ENCODE data around the gene LRRC47.

LRRC47 gene

DNA sequence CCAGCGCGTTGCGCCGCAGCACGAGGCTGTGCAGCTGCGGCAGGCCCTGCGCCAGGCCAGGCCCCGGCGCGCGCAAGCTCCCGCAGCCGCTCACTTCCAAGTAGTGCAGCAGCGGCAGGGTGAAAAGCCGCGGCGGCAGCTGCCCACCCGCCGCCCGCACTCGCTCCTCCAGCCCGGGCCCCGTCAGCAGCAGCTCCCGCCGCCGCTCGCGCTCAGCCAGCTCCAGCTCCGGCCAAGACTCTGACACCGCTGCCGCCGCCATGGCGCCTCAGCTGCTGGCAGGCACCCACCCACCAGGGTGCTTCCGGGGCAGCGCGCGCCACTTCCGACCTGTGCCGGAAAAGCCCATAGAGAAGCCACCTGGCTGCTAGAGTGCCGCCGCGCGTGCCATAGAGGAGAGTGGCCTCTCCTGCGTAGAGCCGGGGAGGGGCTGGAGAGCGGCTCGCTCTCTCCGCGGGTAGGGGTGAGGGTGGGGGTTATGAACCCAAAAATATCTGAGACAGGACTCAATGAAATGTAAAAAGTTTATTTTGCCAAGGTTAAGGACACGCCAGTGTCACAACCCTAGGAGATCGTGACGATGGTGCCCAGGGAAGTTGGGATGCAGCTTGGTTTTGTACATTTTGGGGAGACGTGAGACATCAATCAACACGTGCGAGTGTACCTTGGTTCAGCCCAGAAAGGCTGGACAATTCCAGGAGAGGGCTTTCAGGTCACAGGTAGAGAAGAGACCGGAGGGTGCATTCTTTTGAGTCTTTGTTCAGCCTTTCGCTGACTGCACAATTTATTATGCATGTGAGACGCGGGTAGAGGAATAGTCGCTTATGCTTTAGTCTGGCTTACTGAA lies at the start of gene LRRC47:
LRRC47 (minus strand) TSS at position 284 of the 847 bp plus-strand sequence; CDS start at position 262, 22 bp downstream.
- peak; percentile 95 for DNase-seq

DNA sequence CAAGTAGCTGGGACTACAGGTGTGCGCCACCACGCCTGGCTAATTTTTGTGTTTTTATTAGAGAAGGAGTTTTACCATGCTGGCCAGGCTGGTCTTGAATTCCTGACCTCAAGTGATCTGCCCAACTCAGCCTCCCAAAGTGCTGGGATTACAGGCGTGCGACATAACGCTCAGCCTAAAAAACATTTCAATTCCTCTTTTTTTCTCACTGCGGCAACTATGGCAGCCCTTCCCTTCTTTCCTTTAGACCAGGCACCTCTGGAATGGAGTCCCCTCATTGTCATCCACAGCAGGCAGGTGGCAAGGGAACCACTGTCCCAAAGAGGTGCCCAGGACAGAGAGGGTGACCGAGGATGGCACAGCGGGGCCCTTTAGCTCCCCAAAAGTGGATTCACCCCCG lies 46.6 kb upstream of the LRRC47 start:
- DNase-seq, result no peak

DNA sequence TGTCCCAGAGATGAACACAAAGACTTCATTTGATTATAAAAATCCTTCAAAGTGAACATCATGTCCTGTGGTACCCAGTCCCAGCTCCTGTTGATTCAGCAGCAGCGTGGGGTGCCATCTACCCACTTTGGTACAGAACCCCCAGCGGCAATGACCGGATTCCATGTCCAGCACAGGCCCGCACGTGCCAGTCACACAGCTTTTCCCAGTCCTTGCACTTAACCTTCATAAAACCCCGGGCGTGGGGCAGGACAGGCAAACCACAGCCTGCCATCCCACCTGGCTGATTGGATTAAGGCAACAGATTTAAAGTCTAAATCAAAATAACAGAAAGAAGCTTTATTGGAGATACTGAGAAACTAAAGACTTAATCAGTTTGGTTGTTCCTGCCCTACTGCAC lies 45.2 kb upstream of the LRRC47 start:
- no peak for DNase-seq

DNA sequence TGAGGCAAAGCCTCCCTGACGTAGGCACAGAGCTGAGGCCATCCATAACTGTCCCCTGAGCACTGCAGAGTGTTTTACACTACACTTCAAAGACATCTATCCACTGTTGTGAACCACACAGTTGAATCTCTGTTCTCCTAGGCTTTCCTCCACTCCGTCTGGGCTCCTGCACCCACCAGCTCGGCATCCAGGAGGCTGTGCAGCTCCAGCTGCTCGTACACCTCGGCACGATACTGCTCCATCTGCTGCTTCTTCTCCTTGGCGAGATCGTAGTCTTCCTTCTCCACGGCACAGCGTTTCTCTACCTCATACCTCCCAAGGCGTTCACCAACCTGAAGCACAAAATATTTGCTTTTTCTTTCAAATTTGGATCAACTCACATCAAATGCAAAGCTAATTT lies 42.5 kb upstream of the LRRC47 start:
- DNase-seq, result no peak

DNA sequence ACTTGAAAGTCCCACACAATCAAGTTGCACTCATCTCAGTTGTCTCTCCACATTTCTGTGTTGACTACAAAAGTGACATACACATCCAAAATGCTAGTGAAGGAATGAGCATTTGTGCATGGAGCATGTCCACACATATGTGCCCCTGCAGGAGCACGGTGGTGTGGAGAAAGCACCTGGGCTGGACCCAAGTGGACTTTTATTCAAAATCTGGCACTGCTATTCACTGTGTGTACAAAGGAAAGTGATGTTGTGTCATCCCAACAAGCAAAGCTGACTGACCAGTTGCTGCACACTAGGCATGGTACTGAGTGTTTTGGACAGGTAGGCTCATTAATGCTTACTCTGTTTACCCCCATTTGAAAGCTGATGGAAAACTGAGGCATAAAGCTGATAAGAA lies 41.4 kb upstream of the LRRC47 start:
- no peak for DNase-seq

DNA sequence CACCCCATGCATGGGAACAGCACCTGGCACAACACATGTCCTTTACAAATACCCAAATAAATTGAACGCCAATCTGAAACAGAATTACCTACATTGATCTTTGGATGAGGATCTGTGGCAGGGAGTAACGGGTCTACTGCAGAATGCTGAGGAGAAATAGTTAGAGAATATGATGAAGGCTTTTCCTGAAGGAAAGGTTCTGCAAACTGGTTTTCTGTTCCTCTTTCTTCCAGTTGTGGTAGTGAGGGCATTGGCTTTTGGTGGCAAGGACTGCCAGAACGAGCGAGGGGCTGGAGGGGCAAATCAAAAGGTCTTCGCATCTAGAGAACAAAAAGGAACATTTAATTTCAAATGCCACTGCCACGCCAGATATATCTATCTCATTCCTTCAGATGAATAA lies 40.9 kb upstream of the LRRC47 start:
- DNase-seq, result no peak

DNA sequence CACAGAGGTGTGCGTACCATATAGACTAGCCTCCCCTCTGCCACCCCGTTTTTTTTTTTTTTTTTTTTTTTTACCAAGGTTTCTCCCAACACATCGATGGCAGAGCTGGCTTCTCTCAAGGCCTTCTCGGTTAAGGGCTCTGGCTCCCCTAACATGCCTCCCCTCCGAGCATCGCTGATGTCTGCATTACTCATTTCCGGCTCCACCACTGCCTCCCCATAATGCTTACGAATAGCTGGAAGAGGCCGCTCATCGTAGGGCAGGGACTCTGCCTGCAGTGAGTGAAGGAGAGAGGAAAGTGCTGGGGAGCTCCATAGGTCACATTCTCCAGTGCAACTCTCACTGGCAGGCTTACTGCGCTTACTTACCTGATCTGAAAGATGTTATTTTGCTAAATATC lies 40.1 kb upstream of the LRRC47 start:
- DNase-seq, result no peak

DNA sequence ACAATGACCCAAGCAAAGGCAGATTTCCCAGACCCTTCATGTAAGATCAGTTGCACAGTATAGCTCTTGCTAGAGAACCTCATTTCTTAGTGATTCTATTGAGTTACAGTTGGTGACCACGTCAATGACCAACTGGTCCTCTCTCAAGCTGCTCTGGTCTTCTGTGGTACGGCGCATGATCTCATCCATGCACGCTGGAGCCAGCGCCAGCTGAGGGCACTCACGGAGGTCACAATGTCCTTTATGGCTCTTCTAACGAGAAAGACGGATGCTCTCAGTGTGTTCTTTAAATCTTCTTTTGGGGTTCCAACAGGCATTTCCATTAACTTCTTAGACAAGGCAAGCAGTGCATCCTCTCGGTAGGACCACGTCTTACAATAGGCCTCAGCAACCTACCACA lies 38.4 kb upstream of the LRRC47 start:
- DNase-seq, result no peak

DNA sequence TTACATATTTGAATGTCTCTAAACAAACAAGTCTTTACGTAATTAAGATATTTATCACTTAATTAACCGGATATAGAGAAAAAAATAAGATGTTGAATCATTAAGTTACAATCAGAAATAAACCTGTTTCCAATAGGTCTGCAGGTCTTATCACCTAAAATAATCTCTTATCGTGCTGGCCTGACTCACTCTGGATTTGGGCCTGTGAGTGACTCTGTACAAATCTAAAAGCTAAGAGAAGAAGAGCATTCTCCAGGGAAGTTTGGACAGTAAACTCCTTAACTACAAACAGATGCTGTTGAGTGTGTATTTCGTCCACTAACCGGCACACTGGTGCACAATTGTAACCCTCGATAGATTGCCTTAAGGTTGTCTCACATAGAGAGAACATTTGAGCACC lies 35.4 kb upstream of the LRRC47 start:
- DNase-seq, result no peak

DNA sequence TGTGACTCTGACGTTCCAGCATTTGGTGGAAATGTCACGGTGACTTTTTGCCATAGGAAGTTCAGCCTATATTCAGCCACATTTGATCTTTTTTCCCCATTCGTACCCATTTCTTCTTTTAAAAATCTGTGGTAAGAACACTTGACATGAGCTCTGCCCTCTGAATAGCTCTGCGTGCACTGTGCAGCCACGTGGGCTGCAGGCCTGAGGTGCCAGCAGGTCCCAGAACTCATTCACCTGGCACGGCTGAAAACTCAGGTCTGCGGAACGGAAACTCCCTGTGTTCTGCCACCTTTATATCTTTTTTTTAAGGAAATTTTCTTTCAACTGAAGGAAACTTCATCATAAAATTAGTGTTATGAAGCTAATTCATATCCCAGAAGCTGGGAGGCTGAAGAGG lies 32.1 kb upstream of the LRRC47 start:
- DNase-seq, result no peak

DNA sequence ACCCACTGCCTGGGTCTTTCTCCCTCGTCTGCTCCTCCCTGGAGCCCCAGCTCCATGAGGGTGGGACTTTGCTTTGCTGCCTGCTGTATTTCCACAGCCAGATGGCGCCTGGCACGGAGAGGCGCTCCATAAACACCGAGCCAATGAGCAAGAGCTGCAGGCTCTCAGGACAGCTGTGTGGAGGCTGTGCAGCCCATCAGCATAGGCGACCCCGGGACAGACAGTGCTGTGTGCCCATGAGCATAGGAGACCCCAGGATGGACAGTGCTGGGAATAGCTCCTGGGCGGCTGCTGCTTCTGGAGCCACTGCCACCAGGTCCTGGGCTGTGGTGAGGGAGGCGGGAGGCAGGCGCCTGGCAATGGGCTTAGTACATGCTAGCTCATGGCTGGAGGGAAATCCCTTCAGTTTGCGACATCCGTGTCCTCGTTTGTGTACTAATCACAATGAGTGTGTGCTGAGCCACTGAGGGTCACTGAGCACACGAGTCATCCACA lies 31.6 kb upstream of the LRRC47 start:
- DNase-seq, result no peak

DNA sequence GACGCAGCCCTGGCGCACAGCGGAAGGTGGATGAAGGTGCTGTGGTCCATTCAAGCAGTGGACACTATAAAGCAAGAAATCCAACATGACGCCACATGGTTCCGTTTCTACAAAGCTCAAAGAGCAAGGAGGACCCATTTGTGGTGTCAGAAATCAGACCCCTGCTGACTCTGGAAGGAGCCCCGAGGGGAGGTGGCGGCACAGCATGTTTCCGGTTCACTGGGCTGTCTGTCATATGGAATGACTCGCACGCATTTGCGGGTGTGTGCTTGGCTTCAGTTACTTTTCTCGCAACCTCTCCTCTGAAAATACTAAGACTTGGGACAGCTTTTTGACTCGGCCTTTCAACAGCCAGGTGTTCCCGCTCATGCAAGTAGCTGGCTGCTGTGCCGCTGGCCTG lies 29.1 kb upstream of the LRRC47 start:
- no peak for DNase-seq

DNA sequence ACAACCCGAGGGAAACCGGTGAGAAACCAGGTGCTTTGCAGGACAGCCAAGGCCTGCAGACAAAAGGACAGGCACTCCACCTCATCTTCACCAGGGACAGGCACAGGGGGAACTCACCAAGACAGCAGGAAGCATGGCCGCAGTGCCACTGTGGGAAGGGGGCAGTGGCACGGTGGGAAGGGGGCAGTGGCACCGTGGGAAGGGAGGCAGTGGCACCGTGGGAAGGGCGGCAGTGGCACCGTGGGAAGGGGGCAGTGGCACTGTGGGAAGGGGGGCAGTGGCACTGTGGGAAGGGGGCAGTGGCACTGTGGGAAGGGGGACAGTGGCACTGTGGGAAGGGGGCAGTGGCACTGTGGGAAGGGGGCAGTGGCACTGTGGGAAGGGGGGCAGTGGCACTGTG lies 28.4 kb upstream of the LRRC47 start:
- no peak for DNase-seq

DNA sequence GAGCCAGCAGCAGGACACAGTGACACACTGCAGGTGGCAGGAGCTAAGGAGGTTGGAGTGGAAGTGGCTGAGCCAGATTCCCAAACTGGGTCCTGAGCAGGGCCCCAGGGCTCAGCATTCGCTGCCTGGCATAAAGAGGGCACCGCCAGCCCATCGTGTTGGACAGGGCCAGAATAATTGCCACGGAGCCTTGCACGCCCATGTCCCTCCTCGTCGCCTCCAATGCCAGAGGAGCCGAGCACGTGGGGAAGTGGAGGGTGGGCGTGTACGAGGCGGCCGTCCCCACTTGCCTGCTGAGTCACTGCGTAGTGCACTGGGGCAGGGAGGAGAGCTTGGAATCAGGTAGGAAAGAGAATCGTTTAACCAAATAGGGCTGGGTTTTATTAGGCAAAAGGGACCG lies 26.1 kb upstream of the LRRC47 start:
- no peak for DNase-seq

DNA sequence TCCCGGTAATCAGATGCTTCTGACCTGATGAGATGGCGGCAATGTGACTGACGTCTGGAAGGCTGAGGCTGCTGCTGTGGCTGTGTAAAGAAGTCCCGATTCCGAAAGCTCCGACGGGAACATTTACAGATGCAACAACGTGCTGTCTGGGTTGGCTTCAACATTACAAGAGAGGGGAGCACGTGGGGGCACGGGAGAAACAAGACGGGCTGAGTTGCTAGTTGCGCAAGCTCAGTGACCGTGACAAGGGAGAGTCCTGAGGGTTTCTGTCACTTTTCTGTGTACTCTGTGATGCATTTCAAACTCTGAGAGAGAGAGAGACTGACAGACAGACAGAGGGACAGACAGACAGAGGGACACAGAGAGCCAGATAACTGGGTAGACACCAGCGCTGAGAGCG lies 25.6 kb upstream of the LRRC47 start:
- DNase-seq, result no peak

DNA sequence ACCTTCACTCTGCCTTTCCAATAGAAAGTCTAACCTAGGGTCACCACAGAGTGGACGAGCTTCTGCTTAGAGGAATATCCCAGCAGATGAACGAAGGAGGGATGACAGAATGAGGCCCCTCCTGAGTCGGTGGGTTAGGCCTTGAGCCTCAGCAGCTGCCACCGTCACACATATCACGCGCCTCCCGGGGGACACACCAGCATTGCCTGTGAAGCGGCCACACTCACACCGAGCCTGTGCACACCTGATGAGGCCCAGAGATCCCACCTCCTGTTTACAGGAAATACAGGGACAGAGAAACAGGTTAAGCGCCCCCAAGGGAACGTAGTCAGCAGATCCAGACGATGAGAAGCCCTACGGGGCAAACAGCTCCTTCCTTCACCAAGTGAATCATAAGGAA lies 25.1 kb upstream of the LRRC47 start:
- DNase-seq, result no peak

DNA sequence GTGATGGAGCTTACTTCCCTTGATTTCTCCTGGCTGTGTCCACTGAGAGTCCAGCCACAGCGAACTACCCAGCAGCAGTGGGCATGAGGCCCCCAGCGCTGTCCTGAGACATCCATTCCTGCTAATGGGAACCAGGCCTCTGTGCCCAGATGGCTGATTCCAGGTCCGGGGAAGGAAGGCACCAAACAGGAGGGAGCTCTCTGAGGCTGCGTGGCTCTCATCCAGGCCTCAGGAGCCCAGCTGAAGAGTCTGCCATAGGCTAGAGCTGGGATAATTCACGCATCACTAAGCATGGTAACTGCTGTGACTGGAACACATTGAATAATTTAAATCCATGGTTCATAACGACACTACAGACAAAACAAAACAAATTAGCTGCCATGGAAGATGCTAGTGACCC lies 24.7 kb upstream of the LRRC47 start:
- DNase-seq, result no peak

DNA sequence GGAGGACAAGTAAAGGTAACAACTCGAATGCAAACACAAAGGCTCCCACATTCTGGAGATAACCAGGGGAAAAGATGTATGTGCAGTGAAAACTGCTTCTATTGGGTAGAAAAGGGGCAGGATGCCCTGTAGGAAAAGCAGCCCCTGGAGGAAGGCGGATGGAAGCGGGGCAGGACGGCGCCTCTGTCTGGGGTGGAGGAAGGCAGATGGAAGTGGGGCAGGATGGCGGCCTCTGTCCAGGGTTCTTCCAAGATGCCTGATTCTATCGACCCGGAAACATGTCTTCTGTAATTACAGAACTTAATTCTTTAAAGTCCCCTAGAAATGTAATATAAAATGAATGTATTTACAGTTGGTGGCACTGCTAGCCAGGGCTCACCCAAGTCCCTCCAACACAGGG lies 24.0 kb upstream of the LRRC47 start:
- DNase-seq, result no peak

DNA sequence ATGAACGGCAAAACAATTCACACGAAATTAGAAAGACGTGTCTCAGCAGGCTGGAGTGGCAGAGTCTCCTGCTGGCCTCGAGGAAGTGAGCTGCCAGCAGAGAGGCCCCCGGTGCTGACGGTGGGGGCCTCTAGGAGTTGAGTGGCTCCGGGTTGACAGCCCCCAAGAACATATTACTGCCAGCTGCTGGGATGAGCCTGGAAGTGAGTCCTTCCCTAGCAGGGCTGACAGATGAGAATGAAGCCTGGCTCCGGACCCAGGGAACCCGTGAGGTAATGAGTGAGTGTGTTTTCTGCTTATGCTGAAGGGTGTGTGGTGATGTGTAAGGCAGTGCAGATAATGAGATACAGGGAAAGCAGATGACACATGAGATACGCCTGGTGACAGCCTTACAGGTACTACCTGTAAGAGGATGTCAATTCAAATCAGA lies 23.5 kb upstream of the LRRC47 start:
- no peak for DNase-seq

DNA sequence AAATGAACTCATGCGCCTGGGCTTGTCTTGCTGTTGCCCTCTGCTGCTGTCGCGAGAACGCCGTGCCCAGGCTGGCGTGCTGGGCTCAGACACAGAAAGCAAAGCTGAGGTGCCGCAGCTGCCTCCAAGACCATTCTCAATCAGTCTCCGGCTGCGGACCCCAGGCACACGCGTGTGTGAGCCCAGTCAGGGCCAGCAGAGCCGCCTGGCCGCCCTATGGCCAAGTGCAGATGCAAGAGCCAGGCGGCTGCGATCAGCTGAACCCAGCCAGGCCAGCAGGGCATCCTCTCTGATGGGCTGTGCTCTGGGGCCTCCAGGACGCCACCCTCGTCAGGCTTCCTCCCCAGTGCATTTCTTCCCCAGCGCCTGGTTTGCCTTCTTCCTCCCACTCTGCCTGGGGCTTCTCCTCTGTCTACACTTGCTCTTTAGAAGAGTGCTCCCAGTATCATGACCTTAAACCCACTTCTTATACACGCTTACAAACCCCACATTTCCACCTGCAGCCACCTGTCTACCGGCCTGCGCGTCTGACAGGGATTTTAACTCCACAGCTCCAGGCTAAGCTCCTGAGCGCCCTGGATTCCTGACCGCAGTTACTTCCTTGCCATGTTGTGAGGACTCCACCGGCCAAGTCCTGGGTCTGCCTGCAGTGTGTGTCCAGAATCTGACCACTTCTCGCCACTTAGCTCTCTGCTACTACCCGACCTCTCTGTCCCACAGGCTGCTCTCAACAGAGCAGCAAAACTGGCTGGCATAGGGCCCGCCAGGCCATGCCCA lies 21.7 kb upstream of the LRRC47 start:
- DNase-seq, result no peak

DNA sequence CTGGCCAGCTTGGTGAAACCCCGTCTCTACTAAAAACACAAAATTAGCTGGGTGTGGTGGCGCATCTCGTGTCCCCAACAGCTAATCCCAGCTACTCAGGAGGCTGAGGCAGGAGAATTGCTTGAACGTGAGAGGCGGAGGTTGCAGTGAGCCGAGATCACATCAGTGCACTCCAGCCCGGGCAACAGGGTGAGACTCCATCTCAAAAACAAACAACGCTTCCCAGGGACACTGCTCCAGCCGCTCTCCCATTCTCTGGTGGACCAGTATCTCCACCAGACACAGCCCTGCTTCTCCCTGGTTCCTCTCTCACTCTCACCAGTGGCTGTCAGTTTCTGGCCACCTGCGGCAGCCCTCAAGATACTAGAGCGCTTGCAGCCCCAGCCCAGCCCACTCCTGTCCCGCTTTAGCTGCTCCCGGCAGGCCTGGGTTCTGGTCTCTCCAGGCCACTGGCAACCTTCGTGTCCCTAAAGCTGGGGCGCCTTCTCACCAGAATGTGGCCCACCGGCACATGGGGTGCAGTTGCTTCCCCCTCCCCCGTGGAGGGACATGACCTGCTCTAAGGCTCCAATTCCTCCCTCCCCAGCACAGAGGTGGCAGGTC lies 20.9 kb upstream of the LRRC47 start:
- no peak for DNase-seq

DNA sequence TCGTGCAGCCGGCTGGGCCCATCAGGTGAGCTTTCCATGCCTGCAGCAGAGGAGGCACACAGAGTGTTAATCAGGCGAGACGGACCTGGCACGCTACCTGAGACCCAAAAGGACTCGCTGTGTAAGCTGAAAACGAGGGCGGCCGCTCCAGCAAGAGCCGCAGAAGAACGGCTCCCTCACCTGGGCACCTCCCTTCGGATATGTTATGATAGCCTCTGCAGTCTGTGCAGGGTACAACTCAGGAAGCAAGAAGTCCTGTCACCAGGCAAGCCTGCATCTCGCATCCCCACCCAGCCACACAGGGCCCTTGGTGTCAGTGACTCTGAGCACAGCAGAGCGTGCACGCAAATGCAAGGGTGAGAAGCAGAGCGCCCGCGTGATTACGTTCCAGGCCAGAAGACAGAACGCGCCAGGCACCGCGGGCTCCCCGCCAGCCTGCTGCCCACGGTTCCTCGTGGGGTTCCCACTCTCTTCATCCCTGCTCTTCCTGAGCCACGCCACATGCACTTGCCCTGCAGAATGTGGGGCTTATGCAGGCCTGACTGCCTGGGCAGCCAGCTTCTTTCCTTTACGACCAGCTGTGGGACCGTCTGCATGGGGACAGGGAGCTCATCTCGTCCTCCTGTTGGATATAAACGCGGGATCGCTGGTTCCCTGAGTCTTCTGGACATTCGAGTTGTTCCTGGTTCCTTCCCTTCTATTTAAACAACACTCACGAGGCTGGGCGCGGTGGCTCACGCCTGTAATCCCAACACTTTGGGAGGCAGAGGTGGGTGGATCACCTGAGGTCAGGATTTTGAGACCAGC lies 20.2 kb upstream of the LRRC47 start:
- DNase-seq, result no peak

Measured in CD4-positive, alpha-beta T cell treated with Interleukin-17A for 1 hour (primary cell).